MM.1S (cell line): ENCODE data around the gene CD302.

Source experiments
- DNase-seq: peaks from one replicate; pipeline ENCODE4 v3.0.0-alpha.2; 2015
- H2AFZ ChIP-seq: fragments of 300-600 bp; sonication (generic); 2 replicates; pipeline ENCODE4 v1.6.0; 2016; ENCODE audit warnings: antibody characterized with exemption, low read length
- H3F3A ChIP-seq: fragments of 300-600 bp; sonication (generic); 2 replicates; pipeline ENCODE4 v1.6.1; 2016; ENCODE audit warnings: mild to moderate bottlenecking, antibody characterized with exemption, low read length, moderate library complexity, mixed read lengths; ENCODE audit not compliant: insufficient read depth
- H3K27ac ChIP-seq: fragments of 300-600 bp; sonication (generic); 2 replicates; pipeline ENCODE4 v1.5.1; 2016; ENCODE audit warnings: mild to moderate bottlenecking, low read length
- H3K27me3 ChIP-seq: fragments of 300-600 bp; sonication (generic); replicated peaks from 2 replicates; pipeline ENCODE4 v1.6.0; 2016; ENCODE audit warnings: low read length; ENCODE audit not compliant: insufficient read depth
- H3K36me3 ChIP-seq: fragments of 300-600 bp; sonication (generic); replicated peaks from 2 replicates; pipeline ENCODE4 v1.6.1; 2016; ENCODE audit warnings: mild to moderate bottlenecking, low read length, mixed read lengths; ENCODE audit not compliant: insufficient read depth
- H3K4me1 ChIP-seq: fragments of 300-600 bp; sonication (generic); 2 replicates; pipeline ENCODE4 v1.6.1; 2016; ENCODE audit warnings: low read length, mixed read lengths
- H3K4me2 ChIP-seq: fragments of 300-600 bp; sonication (generic); 2 replicates; pipeline ENCODE4 v1.6.0; 2016; ENCODE audit warnings: low read depth, low read length
- H3K4me3 ChIP-seq: fragments of 300-600 bp; sonication (generic); 2 replicates; pipeline ENCODE4 v1.5.1; 2016; ENCODE audit warnings: low read length, mixed read lengths
- H3K79me2 ChIP-seq: fragments of 300-600 bp; sonication (generic); 2 replicates; pipeline ENCODE4 v1.6.1; 2016; ENCODE audit warnings: mixed run types, low read length, mixed read lengths
- H3K9ac ChIP-seq: fragments of 300-600 bp; sonication (generic); 2 replicates; pipeline ENCODE4 v1.6.1; 2016; ENCODE audit warnings: low read length, mixed read lengths
- H3K9me2 ChIP-seq: fragments of 300-600 bp; sonication (generic); replicated peaks from 2 replicates; pipeline ENCODE4 v1.6.1; 2016; ENCODE audit warnings: mild to moderate bottlenecking, low read length, mixed read lengths; ENCODE audit not compliant: insufficient read depth
- H3K9me3 ChIP-seq: fragments of 300-600 bp; sonication (generic); replicated peaks from 2 replicates; pipeline ENCODE4 v1.6.1; 2016; ENCODE audit warnings: mild to moderate bottlenecking, low read length, mixed read lengths; ENCODE audit not compliant: insufficient read depth
- H4K20me1 ChIP-seq: fragments of 300-600 bp; sonication (generic); 2 replicates; pipeline ENCODE4 v1.6.1; 2016; ENCODE audit warnings: mild to moderate bottlenecking, low read length, moderate library complexity, mixed read lengths; ENCODE audit not compliant: insufficient read depth
- CTCF ChIP-seq: fragments of 300-600 bp; sonication (generic); IDR thresholded peaks from 2 replicates; pipeline ENCODE4 v1.5.1; 2016; ENCODE audit warnings: antibody characterized with exemption, low read length, mixed read lengths
- EZH2 ChIP-seq: fragments of 300-600 bp; sonication (generic); optimal IDR thresholded peaks from 2 replicates; pipeline ENCODE3; 2017; ENCODE audit warnings: low read depth, mild to moderate bottlenecking, antibody characterized with exemption, low read length, mixed read lengths
- EZH2phosphoT487 ChIP-seq: fragments of 300-600 bp; sonication (generic); IDR thresholded peaks from 2 replicates; pipeline ENCODE4 v1.6.1; 2018; ENCODE audit warnings: antibody characterized with exemption, low read length

Gene CD302

GRCh38 chr2:159755014-159755413, 43.0 kb downstream of the CD302 start:
- TF ChIP-seq CTCF (no peak), EZH2 (no peak), EZH2phosphoT487 (no peak)
- Histone ChIP-seq H3K36me3 (peaks cover 11% of the 10 kb centered on the region; the same call in 1 of the 2 replicates), H2AFZ (no peak overlapping the region)

GRCh38 chr2:159753797-159754196, 44.2 kb downstream of the CD302 start:
- TF ChIP-seq EZH2 (no peak), EZH2phosphoT487 (no peak), CTCF (no peak)
- Histone ChIP-seq H3K27ac (no peak overlapping the region), H3K79me2 (peaks cover 70% of the 10 kb centered on the region), H3K9me2 (no peaks in the 10 kb centered on the region), H3K36me3 (peaks cover 11% of the 10 kb centered on the region; the same call in 1 of the 2 replicates), H3K4me1 (no peaks in the 10 kb centered on the region), H3K9me3 (no peaks in the 10 kb centered on the region), H3K4me2 (no peak overlapping the region), H3K9ac (no peak overlapping the region), H4K20me1 (peaks cover 5% of the 10 kb centered on the region; the same call in 1 of the 2 replicates), H3K27me3 (no peaks in the 10 kb centered on the region), H3F3A (0 out of 2 replicates have a peak, but pooled peaks cover 2% of the 10 kb centered on the region), H2AFZ (no peak overlapping the region), H3K4me3 (no peak overlapping the region)
- DNase-seq = no peak

More at GRCh38 chr2:159755014-159755413, 43.0 kb downstream of the CD302 start:
- Histone ChIP-seq H3K9me3 (no peaks in the 10 kb centered on the region), H3K27me3 (no peaks in the 10 kb centered on the region), H3K79me2 (peaks cover 68% of the 10 kb centered on the region), H3K4me2 (no peak overlapping the region), H4K20me1 (peaks cover 5% of the 10 kb centered on the region; the same call in 1 of the 2 replicates), H3K9me2 (no peaks in the 10 kb centered on the region), H3K9ac (no peak overlapping the region), H3K27ac (no peak overlapping the region), H3K4me1 (no peaks in the 10 kb centered on the region), H3K4me3 (no peak overlapping the region), H3F3A (0 out of 2 replicates have a peak, but pooled peaks cover 2% of the 10 kb centered on the region)
- DNase-seq = no peak

GRCh38 chr2:159750873-159751272, 47.1 kb downstream of the CD302 start:
- H3K79me2 ChIP-seq = peaks cover 74% of the 10 kb centered on the region
- H3K4me1 ChIP-seq = no peaks in the 10 kb centered on the region
- no peaks in the 10 kb centered on the region for H3K9me2 ChIP-seq
- no peak overlapping the region for H3K4me3 ChIP-seq
- TF ChIP-seq EZH2phosphoT487 (no peak), CTCF (no peak), EZH2 (no peak)
- no peak overlapping the region for H3K27ac ChIP-seq
- 0 out of 2 replicates have a peak, but pooled peaks cover 2% of the 10 kb centered on the region for H3F3A ChIP-seq
- no peaks in the 10 kb centered on the region for H3K9me3 ChIP-seq
- no peaks in the 10 kb centered on the region for H3K27me3 ChIP-seq
- H3K9ac ChIP-seq = no peak overlapping the region
- H3K4me2 ChIP-seq = no peak overlapping the region
- no peak for DNase-seq
- H4K20me1 ChIP-seq = 0 out of 2 replicates have a peak, but pooled peaks cover 3% of the 10 kb centered on the region
- peaks cover 27% of the 10 kb centered on the region for H3K36me3 ChIP-seq
- no peak overlapping the region for H2AFZ ChIP-seq
